Stimulated activated naive CD4-positive, alpha-beta T cell (primary cell): ENCODE data around the gene MAPKAPK2.

Experiments
- DNase-seq, 6 experiments: peaks; one replicate each; lab custom pipeline; 2025; lab: John Stamatoyannopoulos, UW

The MAPKAPK2 gene

DNA sequence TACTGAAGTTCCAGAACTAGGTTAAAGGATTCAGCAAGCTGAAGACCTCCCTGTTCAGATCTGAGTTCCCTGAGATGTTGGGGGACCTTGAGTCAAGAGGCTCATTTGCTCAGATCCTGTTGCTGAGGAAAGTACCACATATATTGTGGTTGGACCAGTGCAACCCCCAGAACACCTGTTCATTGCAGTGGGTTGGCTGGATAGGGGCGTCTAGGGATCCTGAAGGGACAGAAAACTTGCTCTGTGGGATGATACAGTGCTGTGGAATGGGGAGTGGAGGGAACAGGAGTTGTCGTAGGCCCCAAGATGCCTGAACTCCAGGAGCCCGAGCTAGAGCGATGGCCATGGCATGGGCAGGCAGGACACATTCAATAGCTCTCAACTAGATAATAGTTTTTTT is 24.6 kb upstream of the MAPKAPK2 start:
- no peak for DNase-seq

DNA sequence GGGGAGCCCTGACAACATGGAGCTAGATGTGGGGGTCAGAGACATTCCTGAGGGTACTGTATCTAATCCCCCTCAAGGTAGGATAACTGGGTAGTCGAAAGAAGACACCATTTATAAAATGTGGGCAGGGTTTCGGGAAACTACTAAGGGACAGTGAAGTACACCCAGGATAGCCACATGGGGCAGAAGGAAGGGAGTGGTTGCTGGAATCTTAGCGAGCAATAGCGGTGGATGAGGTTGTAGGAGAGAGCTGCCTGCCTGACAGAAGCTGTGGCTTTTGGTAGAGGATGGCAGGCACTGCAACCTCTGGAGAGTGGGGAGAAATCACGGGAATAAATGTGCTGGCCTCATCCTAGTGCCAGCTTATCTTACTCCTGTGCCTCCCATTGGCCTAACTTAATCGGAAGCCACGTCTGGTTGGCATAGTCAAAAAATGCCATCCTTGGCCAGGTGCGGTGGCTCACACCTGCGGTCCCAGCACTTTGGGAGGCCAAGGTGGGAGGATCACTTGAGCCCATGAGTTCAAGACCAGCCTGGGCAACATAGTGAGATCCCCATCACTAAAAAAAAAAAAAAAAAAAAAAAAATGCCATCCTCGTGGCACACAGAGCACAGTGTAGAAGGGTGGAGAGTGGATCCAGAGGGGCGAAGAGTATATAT is 23.4 kb upstream of the MAPKAPK2 start:
- no peak for DNase-seq

GRCh38 chr1:206662396-206663092 is 22.2 kb upstream of the MAPKAPK2 start:
- no peak for DNase-seq

DNA sequence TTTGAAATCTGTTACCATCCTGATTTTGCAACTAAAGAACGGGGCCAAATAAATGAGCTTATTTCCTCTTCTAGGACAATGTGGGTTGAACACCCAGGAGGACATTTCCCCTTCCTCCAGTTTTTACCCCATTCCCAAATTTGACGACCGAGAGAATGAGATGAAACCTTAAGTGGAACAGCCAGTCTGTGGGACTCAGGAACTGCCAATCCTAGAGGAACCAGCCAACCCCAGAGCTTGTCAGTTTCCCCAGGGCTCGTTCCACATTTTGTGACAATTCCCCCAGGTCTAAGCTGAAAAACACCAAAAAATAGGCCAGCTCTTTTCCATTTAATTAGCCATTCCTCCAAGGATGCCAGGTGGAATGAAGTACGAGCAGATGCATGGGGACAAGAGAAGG is 21.3 kb upstream of the MAPKAPK2 start:
- no peak for DNase-seq

DNA sequence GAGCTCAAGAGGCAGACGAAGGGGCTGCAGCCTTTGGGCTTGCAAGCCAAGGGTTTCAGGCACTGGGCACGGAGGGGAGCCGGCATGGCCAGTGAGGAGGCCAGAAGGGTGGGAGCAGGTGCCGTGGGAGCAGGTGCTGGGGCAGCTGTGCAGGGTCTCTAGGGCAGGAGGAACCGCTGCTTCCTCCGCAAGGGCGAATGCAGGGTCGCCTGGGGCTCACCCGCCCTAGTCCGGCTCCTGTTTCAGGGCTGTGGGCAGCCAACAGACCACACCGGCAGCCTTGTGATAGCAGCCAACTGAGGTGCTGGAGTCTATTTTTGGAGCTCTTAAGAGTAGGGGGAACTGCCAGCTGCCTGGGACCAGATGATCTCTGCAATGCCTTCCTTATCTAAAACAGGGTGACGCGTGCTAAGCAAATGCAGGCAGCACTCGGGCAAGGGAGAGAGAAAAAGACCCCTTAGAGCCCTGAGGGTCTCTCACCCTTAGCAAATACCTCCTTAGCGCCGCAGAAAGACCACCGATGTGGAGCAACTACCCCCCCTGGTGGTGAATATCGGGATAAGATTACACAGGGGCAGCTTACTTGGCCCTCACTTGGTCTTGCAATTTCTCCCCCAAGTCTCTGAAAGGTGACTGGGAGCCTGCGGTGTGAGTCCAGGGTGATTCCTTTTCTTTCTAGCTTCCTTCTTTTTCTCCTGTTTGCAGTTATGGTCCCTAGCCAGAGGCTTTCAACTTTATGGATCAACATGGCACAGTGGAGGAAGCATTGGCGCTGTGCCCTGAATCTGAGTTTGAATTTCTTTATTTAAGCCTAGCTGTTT is 20.7 kb upstream of the MAPKAPK2 start:
- peak; percentile 39 to 85 (median 63) for DNase-seq

DNA sequence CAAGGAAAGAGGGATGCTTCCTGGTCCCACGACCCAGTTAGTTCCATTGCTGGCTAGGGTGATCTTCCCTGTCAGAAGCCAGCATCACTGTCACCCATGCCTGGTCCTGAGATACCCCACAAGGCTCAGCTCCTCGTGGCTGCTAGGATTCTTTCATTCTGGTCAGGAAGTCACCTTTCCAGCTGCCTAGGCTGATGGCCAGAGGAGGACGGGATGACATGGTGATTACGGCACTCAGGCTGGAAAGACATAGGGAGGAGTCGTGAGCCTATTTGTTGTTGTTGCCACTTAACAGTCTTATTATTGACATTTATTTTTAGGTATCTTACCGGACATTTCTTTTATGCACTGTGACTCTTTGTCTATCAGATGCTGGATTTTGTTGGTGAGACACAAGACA is 20.0 kb upstream of the MAPKAPK2 start:
- DNase-seq: no peak

DNA sequence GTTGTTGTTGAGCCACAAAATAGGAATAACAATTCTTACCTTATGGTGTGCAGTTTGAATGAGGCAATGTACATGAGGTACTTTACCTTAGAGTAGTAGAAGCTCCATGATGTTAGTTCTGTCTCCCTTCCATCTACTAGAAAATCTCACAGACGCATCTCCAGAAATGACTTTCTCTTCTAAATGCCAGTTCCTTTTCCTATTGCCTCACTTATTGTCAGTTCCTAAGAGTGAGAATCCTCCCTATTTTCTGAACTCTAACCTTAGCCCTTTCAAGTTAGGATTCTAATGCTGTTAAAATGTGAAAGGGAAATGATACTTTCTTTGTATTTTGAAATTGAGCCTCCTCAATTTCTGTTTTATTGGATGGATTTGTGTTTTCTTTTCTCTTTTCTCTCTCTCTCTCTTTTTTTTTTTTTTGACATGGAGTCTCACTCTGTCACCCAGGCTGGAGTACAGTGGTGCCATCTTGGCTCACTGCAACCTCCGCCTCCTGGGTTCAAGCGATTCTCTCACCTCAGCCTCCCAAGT is 18.6 kb upstream of the MAPKAPK2 start:
- no peak for DNase-seq

DNA sequence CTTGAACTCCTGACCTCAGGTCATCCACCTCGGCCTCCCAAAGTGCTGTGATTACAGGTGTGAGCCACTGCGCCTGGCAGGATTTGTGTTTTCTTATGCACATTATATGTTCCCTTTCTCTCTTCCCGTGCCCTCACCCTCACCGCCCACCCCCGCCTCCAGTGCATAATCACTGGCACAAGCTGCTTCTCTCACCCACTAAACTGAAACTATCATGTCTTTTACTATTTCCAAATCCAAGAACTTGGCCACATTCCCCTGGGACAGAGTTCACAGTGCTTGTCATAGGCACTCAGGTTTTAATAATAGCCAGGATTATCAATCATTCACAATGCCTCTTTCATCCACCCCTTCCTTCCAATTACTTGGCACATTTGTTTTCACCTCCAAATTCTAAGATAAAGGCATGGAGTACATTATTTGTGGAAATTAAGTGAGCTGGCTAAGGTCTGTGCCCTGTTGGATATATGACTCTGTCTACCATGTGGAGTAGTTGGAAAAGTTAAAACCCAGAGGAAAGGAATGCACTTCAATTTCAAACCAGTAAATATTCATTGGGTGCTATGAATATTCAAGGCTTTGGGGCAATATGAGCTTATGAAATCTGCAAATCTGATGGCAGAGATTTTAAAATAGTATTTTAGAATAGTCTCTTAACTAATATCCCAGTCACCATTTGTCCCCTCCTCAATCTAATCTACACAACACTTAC is 17.6 kb upstream of the MAPKAPK2 start:
- DNase-seq: no peak

GRCh38 chr1:206668351-206668750 is 16.4 kb upstream of the MAPKAPK2 start:
- DNase-seq: no peak

DNA sequence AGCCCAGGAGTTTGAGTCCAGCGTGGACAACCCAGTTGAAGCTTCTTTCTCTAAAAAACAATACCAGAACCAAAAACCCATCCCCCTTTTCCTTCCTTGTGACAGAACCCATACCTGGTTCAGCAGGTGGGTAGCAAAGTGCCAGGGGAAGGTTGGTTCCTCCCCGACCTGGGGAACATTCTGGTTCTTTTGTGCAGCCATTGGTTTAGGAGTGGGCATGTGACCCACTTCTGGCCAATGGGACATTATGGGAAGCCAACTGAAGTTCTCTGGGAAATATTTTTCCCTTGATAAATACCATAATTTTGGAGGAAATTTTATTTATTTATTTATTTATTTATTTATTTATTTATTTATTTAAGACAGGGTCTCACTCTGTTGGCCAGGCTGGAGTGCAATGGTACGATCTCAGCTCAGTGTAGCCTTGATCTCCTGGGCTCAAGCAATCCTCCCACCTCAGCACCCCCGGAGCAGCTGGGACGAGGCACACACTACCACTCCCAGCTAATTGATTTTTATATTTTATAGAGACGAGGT is 15.8 kb upstream of the MAPKAPK2 start:
- no peak for DNase-seq

- DNase-seq: no peak
Measured at GRCh38 chr1:206672011-206672688, 12.6 kb upstream of the MAPKAPK2 start.

DNA sequence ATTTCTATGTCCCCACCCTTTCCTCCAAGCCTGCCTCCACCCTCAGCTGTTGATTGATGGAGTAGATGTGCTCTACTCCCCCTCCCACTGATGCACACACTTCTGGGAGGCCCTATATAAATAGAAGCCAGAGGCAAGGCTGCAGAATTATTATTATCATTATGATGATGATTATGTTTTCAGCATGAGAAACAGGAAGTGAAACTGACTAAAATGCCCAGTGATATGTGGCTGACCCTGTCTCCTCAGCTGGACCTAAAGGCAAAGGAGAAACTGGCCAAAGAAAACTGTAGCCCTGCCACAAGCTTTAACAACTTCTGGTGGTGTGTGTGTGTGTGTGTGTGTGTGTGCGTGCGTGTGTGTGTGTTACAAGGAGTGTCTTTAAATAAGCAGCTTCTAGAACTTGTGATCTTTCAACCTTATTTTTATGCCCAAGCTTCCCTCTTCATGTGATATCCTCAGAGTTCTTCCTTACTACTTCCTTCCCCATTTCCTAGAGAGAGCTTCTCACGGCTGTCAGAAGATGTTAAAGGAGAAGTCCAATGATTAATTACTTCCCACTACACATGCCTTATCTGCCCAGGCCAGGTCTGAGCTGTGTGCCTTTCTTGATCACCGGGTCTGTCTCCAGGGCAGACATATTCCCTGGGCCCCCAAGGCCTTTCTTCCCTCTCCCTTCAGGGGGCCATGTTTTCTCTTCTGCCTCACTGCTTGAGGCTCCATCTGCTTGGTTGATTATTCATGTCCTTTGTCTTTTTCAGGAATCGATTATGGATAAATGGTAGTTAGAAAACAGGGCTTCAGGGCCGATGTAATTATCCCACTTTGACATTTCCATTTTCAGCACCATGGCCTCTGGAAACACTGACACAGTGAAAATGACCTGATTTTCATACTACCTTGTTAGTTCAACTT is 11.6 kb upstream of the MAPKAPK2 start:
- DNase-seq: no peak

GRCh38 chr1:206674236-206674635 is 10.5 kb upstream of the MAPKAPK2 start:
- no peak for DNase-seq

DNA sequence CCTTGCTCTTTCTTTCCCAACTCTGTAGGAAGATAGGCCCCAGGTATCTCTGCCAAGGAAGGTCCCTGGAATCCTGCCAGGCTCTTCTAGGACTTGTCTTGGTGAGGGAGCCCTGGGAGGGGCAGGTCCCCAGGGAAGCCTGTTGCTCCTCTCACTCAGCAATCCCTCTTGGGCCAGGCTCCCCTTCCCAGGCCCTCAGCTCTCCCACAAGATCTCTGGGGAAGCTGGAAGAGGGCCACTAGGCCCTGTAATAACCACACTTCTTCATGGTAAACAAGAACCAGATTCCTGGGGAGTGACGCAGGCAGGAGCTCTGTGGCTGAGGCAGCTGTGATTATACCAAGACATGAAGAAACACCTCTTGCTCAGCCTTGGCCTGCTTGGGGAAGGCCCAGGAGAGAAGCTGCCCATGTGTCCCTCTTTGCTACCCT is 9.9 kb upstream of the MAPKAPK2 start:
- no peak for DNase-seq

- no peak for DNase-seq
Measured at GRCh38 chr1:206676499-206676898, 8.2 kb upstream of the MAPKAPK2 start.

DNA sequence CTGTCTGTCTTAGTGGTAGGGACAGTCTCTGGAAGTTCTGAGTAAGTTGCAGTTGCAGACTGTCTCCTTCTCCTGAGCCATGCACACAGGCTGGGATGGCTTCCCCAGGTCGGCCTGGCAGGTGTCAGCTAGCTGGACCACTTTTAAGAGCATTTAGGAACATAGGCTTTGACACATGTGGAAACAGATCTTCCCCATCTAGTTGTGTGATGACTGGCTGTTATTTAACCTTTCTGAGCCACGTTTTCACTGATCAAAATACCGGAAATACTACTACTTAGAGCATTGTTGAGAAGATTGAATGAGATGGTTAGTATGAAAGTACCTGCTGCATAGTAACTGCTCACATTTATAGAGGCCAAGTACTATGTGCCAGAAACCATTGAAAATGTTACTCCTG is 6.2 kb upstream of the MAPKAPK2 start:
- no peak for DNase-seq

DNA sequence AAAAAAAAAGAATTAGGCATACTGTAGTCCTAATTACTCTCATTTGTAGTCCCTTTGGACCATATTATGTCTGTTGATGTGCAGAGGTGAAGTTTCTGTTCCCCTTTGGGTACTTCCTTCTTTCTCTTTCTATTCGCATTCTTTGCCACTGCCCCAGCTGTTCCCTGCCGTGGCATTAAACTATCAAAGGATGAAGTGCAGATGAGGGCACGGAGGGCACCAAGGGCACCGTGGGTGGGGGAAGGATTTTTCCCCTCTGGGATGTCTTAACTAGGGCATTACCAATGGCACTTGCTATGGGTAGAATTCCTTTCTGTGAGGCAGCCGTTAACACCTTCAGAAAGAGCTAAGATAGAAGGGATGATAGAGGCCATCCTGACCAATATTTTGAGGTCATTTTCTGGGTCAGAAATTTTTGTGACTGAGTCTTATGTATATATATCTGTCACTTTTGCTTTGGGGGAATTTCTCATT is 4.9 kb upstream of the MAPKAPK2 start:
- no peak for DNase-seq

GRCh38 chr1:206680279-206680678 is 4.4 kb upstream of the MAPKAPK2 start:
- no peak for DNase-seq

- no peak for DNase-seq
Measured at GRCh38 chr1:206681359-206681758, 3.3 kb upstream of the MAPKAPK2 start.

- DNase-seq: no peak
Measured at GRCh38 chr1:206682111-206682510, 2.6 kb upstream of the MAPKAPK2 start.
